Measurements from ENCODE around the gene ATF7IP.
"Not testable (repeated sequence)": the region's sequence is repeated elsewhere in the genome, so short reads cannot be mapped to it uniquely, and the experiment has no call there.

The ATF7IP gene

GRCh38 chr12:14365294-14366208 lies at the start of gene ATF7IP:
TSS of gene ATF7IP (plus strand) at chr12:14365682. CDS start at chr12:14423916, 58,234 bp downstream.
- peak; percentile 76 for DNase-seq (ENCODE audit: low spot score)

GRCh38 chr12:14317362-14318146 lies 47.9 kb upstream of the ATF7IP start:
- DNase-seq (ENCODE audit: low spot score): no peak

- DNase-seq (ENCODE audit: low spot score): not testable (repeated sequence)
Observed at GRCh38 chr12:14319704-14320427, 45.6 kb upstream of the ATF7IP start.

- DNase-seq (ENCODE audit: low spot score): no peak
Observed at GRCh38 chr12:14322403-14322802, 43.1 kb upstream of the ATF7IP start.

GRCh38 chr12:14325716-14326343 lies 39.7 kb upstream of the ATF7IP start:
- DNase-seq (ENCODE audit: low spot score): no peak

GRCh38 chr12:14326699-14327098 lies 38.8 kb upstream of the ATF7IP start:
- DNase-seq (ENCODE audit: low spot score): no peak

- no peak for DNase-seq (ENCODE audit: low spot score)
Observed at GRCh38 chr12:14327711-14328110, 37.8 kb upstream of the ATF7IP start.

- no peak for DNase-seq (ENCODE audit: low spot score)
Observed at GRCh38 chr12:14332482-14332881, 33.0 kb upstream of the ATF7IP start.

- DNase-seq (ENCODE audit: low spot score): no peak
Observed at GRCh38 chr12:14340371-14340770, 25.1 kb upstream of the ATF7IP start.

GRCh38 chr12:14351524-14351923 lies 14.0 kb upstream of the ATF7IP start:
- DNase-seq (ENCODE audit: low spot score): not testable (repeated sequence)

- not testable (repeated sequence) for DNase-seq (ENCODE audit: low spot score)
Observed at GRCh38 chr12:14352066-14352465, 13.4 kb upstream of the ATF7IP start.

- DNase-seq (ENCODE audit: low spot score): not testable (repeated sequence)
Observed at GRCh38 chr12:14354665-14355064, 10.8 kb upstream of the ATF7IP start.

- no peak for DNase-seq (ENCODE audit: low spot score)
Observed at GRCh38 chr12:14356147-14356546, 9.3 kb upstream of the ATF7IP start.

GRCh38 chr12:14357486-14357885 lies 8.0 kb upstream of the ATF7IP start:
- DNase-seq (ENCODE audit: low spot score): no peak

- DNase-seq (ENCODE audit: low spot score): no peak
Observed at GRCh38 chr12:14362352-14362751, 3.1 kb upstream of the ATF7IP start.

- DNase-seq (ENCODE audit: low spot score): no peak
Observed at GRCh38 chr12:14364583-14365271, 755 bp upstream of the ATF7IP start.

- DNase-seq (ENCODE audit: low spot score): no peak
Observed at GRCh38 chr12:14366209-14367039, 942 bp downstream of the ATF7IP start.

- DNase-seq (ENCODE audit: low spot score): no peak
Observed at GRCh38 chr12:14367040-14367661, 1.7 kb downstream of the ATF7IP start.

GRCh38 chr12:14369311-14369710 lies 3.8 kb downstream of the ATF7IP start:
- no peak for DNase-seq (ENCODE audit: low spot score)

- DNase-seq (ENCODE audit: low spot score): no peak
Observed at GRCh38 chr12:14373217-14373616, 7.7 kb downstream of the ATF7IP start.

Measured in D341Med (cell line).